Measurements from ENCODE around the gene ARHGEF7. TPM values are rescaled to one million over a fixed set of nuclear protein-coding genes. Genes with fewer than 3 reads are reported as not detected.

Gene ARHGEF7
- total RNA-seq, 2 donors from 2014 or later, result 49.5 to 53.5 TPM

DNA sequence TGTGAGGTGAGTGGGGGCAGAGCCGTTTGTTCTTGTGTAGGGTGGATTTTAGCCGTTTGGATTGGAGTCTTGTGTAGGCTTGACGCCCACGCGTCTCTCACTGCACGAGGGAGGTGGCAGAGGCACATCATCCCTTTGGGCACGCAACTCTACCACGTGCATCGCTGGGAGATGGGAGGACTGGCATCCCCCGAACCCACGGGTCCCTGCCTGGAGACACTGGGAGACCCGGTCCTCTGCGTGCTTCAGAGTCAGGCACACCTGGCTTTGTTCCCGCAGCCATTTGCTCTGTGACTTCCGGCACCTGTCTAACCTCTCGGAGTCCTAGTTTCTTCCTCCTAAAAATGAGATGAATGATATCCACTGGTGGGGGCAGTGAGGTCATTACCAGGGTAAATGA lies 6.4 kb downstream of the ARHGEF7 start:
- H3K27me3 Mint-ChIP-seq (ENCODE audit: insufficient read depth), result peaks cover 32% of the 10 kb centered on the region

DNA sequence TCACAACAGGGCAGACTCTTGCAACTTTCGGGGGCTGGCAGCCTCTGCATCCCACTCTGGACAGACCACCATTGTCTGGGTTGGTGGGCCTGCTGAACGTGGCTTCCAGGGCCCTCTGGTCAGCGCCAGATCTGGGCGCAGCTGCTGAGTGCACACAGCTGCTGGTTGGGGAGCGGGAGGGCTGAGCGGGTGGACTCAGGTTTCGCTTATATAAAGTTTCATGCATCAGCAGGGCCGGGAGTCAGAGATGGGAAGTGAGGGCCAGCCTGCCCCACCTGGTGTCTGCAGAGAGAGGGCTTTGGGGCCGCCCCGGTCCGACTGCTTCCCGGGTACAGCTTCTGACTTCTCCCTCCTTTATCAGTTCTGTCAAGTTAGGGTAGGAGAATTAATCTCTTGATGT lies 6.9 kb downstream of the ARHGEF7 start:
- 91 to 100% methylated on average over 1 to 12 of the region's 12 CpGs for WGBS, 2 experiments (ENCODE audit: insufficient coverage in 1 of 2, insufficient read length in 1 of 2)

More for the DNA sequence above, 6.4 kb downstream of the ARHGEF7 start:
- no peaks in the 10 kb centered on the region for H3K9me3 Mint-ChIP-seq
- no peaks in the 10 kb centered on the region for H3K36me3 Mint-ChIP-seq (ENCODE audit: low read depth)
- Histone ChIP-seq H3K27ac (ENCODE audit: low read depth, low read length) (no peak overlapping the region), H3K9ac (ENCODE audit: extremely low read depth, low read length, poor library complexity, severe bottlenecking) (no peak overlapping the region), H3K36me3 (ENCODE audit: control insufficient read depth, insufficient read depth, low read length) (no peaks in the 10 kb centered on the region), H3K4me1 (ENCODE audit: control insufficient read depth, insufficient read depth, low read length) (no peaks in the 10 kb centered on the region), H3K9me3 (ENCODE audit: control insufficient read depth, low read length) (no peaks in the 10 kb centered on the region), H3K4me3 (ENCODE audit: low read length) (no peak overlapping the region), H3K27me3 (ENCODE audit: control insufficient read depth, insufficient read depth, low read length, poor library complexity, severe bottlenecking) (peaks cover 25% of the 10 kb centered on the region)
- no peak for DNase-seq
- no peaks in the 10 kb centered on the region for H3K4me1 Mint-ChIP-seq
- WGBS, 2 experiments (ENCODE audit: insufficient coverage in 1 of 2, insufficient read length in 1 of 2), result 92 to 94% methylated on average over 11 to 16 of the region's 16 CpGs
- no peak overlapping the region for H3K27ac Mint-ChIP-seq
- H3K4me3 Mint-ChIP-seq, result no peak overlapping the region
- TF ChIP-seq, protein P1, sequence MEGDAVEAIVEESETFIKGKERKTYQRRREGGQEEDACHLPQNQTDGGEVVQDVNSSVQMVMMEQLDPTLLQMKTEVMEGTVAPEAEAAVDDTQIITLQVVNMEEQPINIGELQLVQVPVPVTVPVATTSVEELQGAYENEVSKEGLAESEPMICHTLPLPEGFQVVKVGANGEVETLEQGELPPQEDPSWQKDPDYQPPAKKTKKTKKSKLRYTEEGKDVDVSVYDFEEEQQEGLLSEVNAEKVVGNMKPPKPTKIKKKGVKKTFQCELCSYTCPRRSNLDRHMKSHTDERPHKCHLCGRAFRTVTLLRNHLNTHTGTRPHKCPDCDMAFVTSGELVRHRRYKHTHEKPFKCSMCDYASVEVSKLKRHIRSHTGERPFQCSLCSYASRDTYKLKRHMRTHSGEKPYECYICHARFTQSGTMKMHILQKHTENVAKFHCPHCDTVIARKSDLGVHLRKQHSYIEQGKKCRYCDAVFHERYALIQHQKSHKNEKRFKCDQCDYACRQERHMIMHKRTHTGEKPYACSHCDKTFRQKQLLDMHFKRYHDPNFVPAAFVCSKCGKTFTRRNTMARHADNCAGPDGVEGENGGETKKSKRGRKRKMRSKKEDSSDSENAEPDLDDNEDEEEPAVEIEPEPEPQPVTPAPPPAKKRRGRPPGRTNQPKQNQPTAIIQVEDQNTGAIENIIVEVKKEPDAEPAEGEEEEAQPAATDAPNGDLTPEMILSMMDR (conservative IDR thresholded peaks at IDR 0.05), result no peak

DNA sequence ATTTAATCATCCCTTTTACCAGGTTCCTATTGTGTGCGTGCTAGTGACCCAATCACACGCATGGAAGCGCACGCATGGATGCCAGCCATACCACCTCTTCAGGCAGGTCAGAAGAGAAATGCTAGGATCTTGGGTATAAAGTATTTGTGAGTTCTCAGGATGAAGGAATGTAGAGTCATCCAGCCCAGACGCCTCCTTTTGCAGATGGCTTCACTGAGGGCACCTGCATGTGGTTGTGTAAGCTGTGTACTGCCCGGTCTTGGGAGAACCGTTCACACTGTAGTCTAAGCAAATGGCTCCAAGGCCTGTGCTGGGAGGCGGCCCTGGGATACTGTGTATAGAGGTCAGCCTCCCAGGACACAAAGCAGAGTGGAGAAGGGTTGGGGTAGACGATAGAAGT lies 7.5 kb downstream of the ARHGEF7 start:
- Histone ChIP-seq H3K27me3 (ENCODE audit: control insufficient read depth, insufficient read depth, low read length, poor library complexity, severe bottlenecking) (peaks cover 13% of the 10 kb centered on the region), H3K9me3 (ENCODE audit: control insufficient read depth, low read length) (no peaks in the 10 kb centered on the region), H3K27ac (ENCODE audit: low read depth, low read length) (no peak overlapping the region), H3K36me3 (ENCODE audit: control insufficient read depth, insufficient read depth, low read length) (no peaks in the 10 kb centered on the region), H3K4me3 (ENCODE audit: low read length) (no peak overlapping the region), H3K4me1 (ENCODE audit: control insufficient read depth, insufficient read depth, low read length) (no peaks in the 10 kb centered on the region), H3K9ac (ENCODE audit: extremely low read depth, low read length, poor library complexity, severe bottlenecking) (no peak overlapping the region)
- DNase-seq, result no peak
- H3K9me3 Mint-ChIP-seq, result no peaks in the 10 kb centered on the region
- no peaks in the 10 kb centered on the region for H3K4me1 Mint-ChIP-seq
- H3K4me3 Mint-ChIP-seq, result no peak overlapping the region
- no peaks in the 10 kb centered on the region for H3K36me3 Mint-ChIP-seq (ENCODE audit: low read depth)
- 95 to 100% methylated on average over 4 to 9 of the region's 9 CpGs for WGBS, 2 experiments (ENCODE audit: insufficient coverage in 1 of 2, insufficient read length in 1 of 2)
- TF ChIP-seq, protein P1 (conservative IDR thresholded peaks at IDR 0.05), result no peak
- H3K27ac Mint-ChIP-seq, result no peak overlapping the region
- peaks cover 24% of the 10 kb centered on the region for H3K27me3 Mint-ChIP-seq (ENCODE audit: insufficient read depth)

More for the DNA sequence above, 6.9 kb downstream of the ARHGEF7 start:
- no peaks in the 10 kb centered on the region for H3K4me1 Mint-ChIP-seq
- no peak overlapping the region for H3K27ac ChIP-seq (ENCODE audit: low read depth, low read length)
- H3K27me3 ChIP-seq (ENCODE audit: control insufficient read depth, insufficient read depth, low read length, poor library complexity, severe bottlenecking), result peaks cover 19% of the 10 kb centered on the region
- TF ChIP-seq, protein P1 (conservative IDR thresholded peaks at IDR 0.05), result no peak
- H3K27me3 Mint-ChIP-seq (ENCODE audit: insufficient read depth), result peaks cover 30% of the 10 kb centered on the region
- H3K4me1 ChIP-seq (ENCODE audit: control insufficient read depth, insufficient read depth, low read length), result no peaks in the 10 kb centered on the region
- no peaks in the 10 kb centered on the region for H3K9me3 ChIP-seq (ENCODE audit: control insufficient read depth, low read length)
- no peak overlapping the region for H3K9ac ChIP-seq (ENCODE audit: extremely low read depth, low read length, poor library complexity, severe bottlenecking)
- no peak for DNase-seq
- no peaks in the 10 kb centered on the region for H3K36me3 Mint-ChIP-seq (ENCODE audit: low read depth)
- no peaks in the 10 kb centered on the region for H3K36me3 ChIP-seq (ENCODE audit: control insufficient read depth, insufficient read depth, low read length)
- no peak overlapping the region for H3K4me3 Mint-ChIP-seq
- no peak overlapping the region for H3K27ac Mint-ChIP-seq
- no peak overlapping the region for H3K4me3 ChIP-seq (ENCODE audit: low read length)
- no peaks in the 10 kb centered on the region for H3K9me3 Mint-ChIP-seq
